H1 (cell line): Measurements from ENCODE around the gene RARA. TPM values are rescaled to one million over a fixed set of nuclear protein-coding genes. Genes with fewer than 3 reads are reported as not detected.
A peak's percentile ranks its signal among the peaks of the same experiment; 100 is the strongest.

Source experiments
- CTCF ChIA-PET: fragments of 300-600 bp; sonication (Branson Sonifier 250); formaldehyde crosslinking; loops from one replicate; lab custom pipeline; 2021; ENCODE audit not compliant: partially characterized antibody; lab: Charles Lee
- POLR2A ChIA-PET: fragments of 300-600 bp; sonication (Branson Sonifier 250); formaldehyde crosslinking; loops from one replicate; lab custom pipeline; 2021; ENCODE audit warnings: inconsistent platforms; ENCODE audit not compliant: partially characterized antibody; lab: Charles Lee
- DNase-seq, 2 experiments: peaks; one replicate each; pipeline versions ENCODE4 v3.0.0 to v3.0.0-alpha.2; 2010 to 2022; ENCODE audit warnings: low spot score in 2 of 2, low read depth in 1 of 2, mixed read lengths in 1 of 2
- FAIRE-seq: peaks from 2 replicates; lab custom pipeline; 2011; peaks lifted over from hg19 to GRCh38; lab: Jason Lieb, UNC
- H2AFZ ChIP-seq: 2 replicates; pipeline ENCODE4 v1.8.1; 2012; ENCODE audit warnings: low read length, inconsistent platforms
- H2AK5ac ChIP-seq: 2 replicates; pipeline ENCODE4 v1.6.1; 2013; ENCODE audit warnings: low read depth, low read length
- H2BK120ac ChIP-seq: replicated peaks from 2 replicates; pipeline ENCODE3; 2013; ENCODE audit warnings: low read depth, low read length, inconsistent platforms
- H2BK12ac ChIP-seq: 2 replicates; pipeline ENCODE4 v1.6.1; 2013; ENCODE audit warnings: low read depth, low read length
- H2BK15ac ChIP-seq: 2 replicates; pipeline ENCODE4 v1.6.1; 2013; ENCODE audit warnings: low read length
- H2BK20ac ChIP-seq: 2 replicates; pipeline ENCODE4 v1.6.1; 2013; ENCODE audit warnings: low read length
- H2BK5ac ChIP-seq: 2 replicates; pipeline ENCODE4 v1.6.1; 2013; ENCODE audit warnings: low read depth, low read length
- H3K14ac ChIP-seq: 2 replicates; pipeline ENCODE4 v1.6.1; 2013; ENCODE audit warnings: inconsistent platforms; ENCODE audit not compliant: insufficient read length
- H3K18ac ChIP-seq: 2 replicates; pipeline ENCODE4 v1.6.1; 2013; ENCODE audit warnings: low read length; ENCODE audit errors: extremely low read depth
- H3K23ac ChIP-seq: 2 replicates; pipeline ENCODE4 v1.6.1; 2013; ENCODE audit warnings: inconsistent platforms; ENCODE audit not compliant: insufficient read length
- H3K23me2 ChIP-seq: 2 replicates; pipeline ENCODE4 v1.6.1; 2013; ENCODE audit warnings: low read depth, low read length
- H3K27ac ChIP-seq: 2 replicates; pipeline ENCODE4 v1.6.1; 2011; ENCODE audit warnings: low read depth, low read length, inconsistent platforms
- H3K27me3 ChIP-seq, 4 experiments: replicated peaks in 1 of 4; 1 replicate in 1 of 4; 2 replicates in 3 of 4; pipeline versions ENCODE4 v1.6.1 to v1.8.1; 2011 to 2013; ENCODE audit warnings: low read length in 3 of 4, mild to moderate bottlenecking in 3 of 4, inconsistent platforms in 2 of 4, mixed read lengths in 2 of 4, moderate library complexity in 1 of 4; ENCODE audit not compliant: control insufficient read depth in 3 of 4, insufficient read depth in 3 of 4; ENCODE audit errors: extremely low read depth in 1 of 4
- H3K36me3 ChIP-seq, 4 experiments: 2 replicates each; pipeline versions ENCODE4 v1.6.1 to v1.8.1; 2011 to 2013; ENCODE audit warnings: mild to moderate bottlenecking in 4 of 4, low read length in 3 of 4, moderate library complexity in 2 of 4, control low read depth in 1 of 4, inconsistent platforms in 1 of 4; ENCODE audit not compliant: insufficient read depth in 4 of 4, control insufficient read depth in 2 of 4
- H3K4ac ChIP-seq: replicated peaks from 2 replicates; pipeline ENCODE3; 2013; ENCODE audit warnings: low read length, low read depth, mixed read lengths, inconsistent platforms; ENCODE audit not compliant: insufficient read length
- H3K4me1 ChIP-seq, 4 experiments: replicated peaks in 1 of 4; 1 replicate in 1 of 4; 2 replicates in 3 of 4; pipeline versions ENCODE4 v1.6.1 to v1.8.1; 2011 to 2013; ENCODE audit warnings: low read length in 3 of 4, inconsistent platforms in 2 of 4, mixed read lengths in 1 of 4; ENCODE audit not compliant: insufficient read depth in 4 of 4, control insufficient read depth in 3 of 4
- H3K4me2 ChIP-seq, 2 experiments: 2 replicates each; pipeline versions ENCODE4 v1.6.1 to v1.8.1; 2011 to 2013; ENCODE audit warnings: low read depth in 2 of 2, low read length in 2 of 2, control low read depth in 1 of 2, inconsistent platforms in 1 of 2, mild to moderate bottlenecking in 1 of 2; ENCODE audit not compliant: insufficient read depth in 1 of 2
- H3K4me3 ChIP-seq, 4 experiments: fragments of 200-600, 300-600 bp in 1 of 4; sonication (generic), shearing (Covaris generic), sonication (Bioruptor Twin) in 1 of 4; 2 replicates each; pipeline versions ENCODE4 v1.5.1 to v1.8.1; 2011 to 2016; ENCODE audit warnings: low read length in 4 of 4, low read depth in 3 of 4, control low read depth in 2 of 4, inconsistent platforms in 2 of 4, mild to moderate bottlenecking in 2 of 4, mixed read lengths in 1 of 4, moderate library complexity in 1 of 4; ENCODE audit not compliant: insufficient read depth in 2 of 4; ENCODE audit errors: extremely low read depth in 1 of 4
- H3K56ac ChIP-seq: replicated peaks from 2 replicates; pipeline ENCODE3; 2013; ENCODE audit warnings: low read depth, mild to moderate bottlenecking, mixed read lengths, low read length, inconsistent platforms; ENCODE audit not compliant: insufficient read length
- H3K79me1 ChIP-seq: 2 replicates; pipeline ENCODE4 v1.6.1; 2013; ENCODE audit warnings: low read depth, low read length, control low read depth
- H3K79me2 ChIP-seq, 2 experiments: 2 replicates each; pipeline versions ENCODE4 v1.6.1 to v1.8.1; 2012 to 2013; ENCODE audit warnings: low read length in 2 of 2, mild to moderate bottlenecking in 2 of 2, inconsistent platforms in 1 of 2; ENCODE audit not compliant: insufficient read depth in 2 of 2, control insufficient read depth in 1 of 2
- H3K9ac ChIP-seq, 4 experiments: replicated peaks in 1 of 4; 1 replicate in 1 of 4; 2 replicates in 3 of 4; pipeline versions ENCODE4 v1.6.1 to v1.8.1; 2011 to 2013; ENCODE audit warnings: low read depth in 3 of 4, low read length in 3 of 4, control low read depth in 2 of 4, mild to moderate bottlenecking in 2 of 4, moderate library complexity in 2 of 4, inconsistent platforms in 1 of 4; ENCODE audit errors: extremely low read depth in 1 of 4
- H3K9me3 ChIP-seq, 2 experiments: 2 replicates each; pipeline versions ENCODE4 v1.6.1 to v1.8.1; 2012 to 2013; ENCODE audit warnings: mild to moderate bottlenecking in 2 of 2, moderate library complexity in 2 of 2, control low read depth in 1 of 2, inconsistent platforms in 1 of 2, low read depth in 1 of 2, low read length in 1 of 2, mixed read lengths in 1 of 2; ENCODE audit not compliant: insufficient read depth in 2 of 2
- H4K20me1 ChIP-seq, 2 experiments: replicated peaks in 1 of 2; 2 replicates each; pipeline versions ENCODE3 to v1.8.1; 2011 to 2013; ENCODE audit warnings: inconsistent platforms in 2 of 2, low read length in 2 of 2, mild to moderate bottlenecking in 1 of 2; ENCODE audit not compliant: insufficient read depth in 2 of 2, control insufficient read depth in 1 of 2
- H4K5ac ChIP-seq: 2 replicates; pipeline ENCODE4 v1.6.1; 2013; ENCODE audit warnings: low read length, low read depth, mixed read lengths, inconsistent platforms; ENCODE audit not compliant: insufficient read length
- H4K8ac ChIP-seq: 2 replicates; pipeline ENCODE4 v1.8.0; 2013; ENCODE audit warnings: mild to moderate bottlenecking, moderate library complexity, low read length, inconsistent platforms; ENCODE audit not compliant: insufficient read depth; ENCODE audit errors: extremely low read depth
- H4K91ac ChIP-seq: replicated peaks from 2 replicates; pipeline ENCODE3; 2013; ENCODE audit warnings: low read length, mixed read lengths, inconsistent platforms; ENCODE audit not compliant: insufficient read length
- ATF2 ChIP-seq: IDR thresholded peaks from 2 replicates; pipeline ENCODE4 v1.6.1; 2012; ENCODE audit warnings: low read length, inconsistent platforms
- CEBPB ChIP-seq: IDR thresholded peaks from 2 replicates; pipeline ENCODE4 v1.6.1; 2012; ENCODE audit warnings: low read depth, low read length
- KDM4A ChIP-seq: IDR thresholded peaks from one replicate; pipeline ENCODE4 v1.7.1; 2012; ENCODE audit warnings: low read depth, mild to moderate bottlenecking, moderate library complexity, low read length, inconsistent platforms; ENCODE audit not compliant: severe bottlenecking
- MAX ChIP-seq: IDR thresholded peaks from 2 replicates; pipeline ENCODE4 v1.6.1; 2012; ENCODE audit warnings: inconsistent platforms
- NRF1 ChIP-seq: IDR thresholded peaks from 2 replicates; pipeline ENCODE4 v1.6.1; 2011; ENCODE audit warnings: mild to moderate bottlenecking, low read depth, low read length, improper control_type of control experiment
- SAP30 ChIP-seq: fragments of 300-600 bp; sonication (generic); IDR thresholded peaks from 2 replicates; pipeline ENCODE4 v1.7.1; 2012; ENCODE audit warnings: low read length, moderate library complexity, mild to moderate bottlenecking, inconsistent platforms; ENCODE audit not compliant: insufficient read depth, insufficient replicate concordance
- SP1 ChIP-seq: IDR thresholded peaks from 2 replicates; pipeline ENCODE4 v1.6.1; 2011; ENCODE audit warnings: low read depth, low read length
- TAF7 ChIP-seq: optimal IDR thresholded peaks from 2 replicates; pipeline ENCODE3; 2011; ENCODE audit warnings: low read depth, mild to moderate bottlenecking, inconsistent platforms, low read length, moderate library complexity, borderline replicate concordance
- TBP ChIP-seq: IDR thresholded peaks from 2 replicates; pipeline ENCODE4 v1.6.1; 2011; ENCODE audit warnings: low read depth, low read length, improper control_type of control experiment
- ZNF274 ChIP-seq: IDR thresholded peaks from 2 replicates; pipeline ENCODE4 v1.7.0; 2012; ENCODE audit warnings: low read length, borderline replicate concordance; ENCODE audit errors: extremely low read depth
- WGBS, 2 experiments: shearing (Covaris generic) in 1 of 2; methylation state at CpG; one replicate each; pipeline versions ENCODE4 v1.1.6 to v1.1.7; 2013 to 2015; ENCODE audit warnings: low lambda C conversion rate in 2 of 2, mixed read lengths in 2 of 2, inconsistent platforms in 1 of 2, low coverage in 1 of 2, missing lambda C conversion rate in 1 of 2; ENCODE audit not compliant: insufficient replicate concordance in 2 of 2, insufficient coverage in 1 of 2, insufficient read length in 1 of 2; ENCODE audit errors: extremely low coverage in 1 of 2, missing lambda C conversion rate in 1 of 2; 5-methylcytosine and 5-hydroxymethylcytosine counted together
- polyA plus RNA-seq, 7 experiments: library from polyadenylated mRNA; depleted of rRNA in 3 of 7; stranded (reverse) in 5 of 7; unstranded in 2 of 7; fragments of >200 nt in 5 of 7; fragments of 200-250 nt in 2 of 7; gene quantifications; 1 replicate in 5 of 7; 2 replicates in 1 of 7; 4 replicates in 1 of 7; pipeline versions ENCODE4 v1.2.1 to v1.2.3, GENCODE V29; 2011 to 2013; ENCODE audit warnings: missing spikeins in 2 of 7, mixed read lengths in 2 of 7
- total RNA-seq: library from RNA; stranded (reverse); fragmentation: NEBNext Ultra II Directional; extraction: Animal tissue kit (Norgen Biotek cat#: 25700); gene quantifications from 2 replicates; pipeline ENCODE4 v1.2.1, GENCODE V29; 2021

Gene RARA
- total and polyA plus RNA-seq, 2 of the 8 experiments (the other 6 are each of a cell fraction or from before 2014, with no cell fraction given): 4.4 to 16.5 TPM

- H4K5ac ChIP-seq: no peak overlapping the region
- no peak overlapping the region for H3K4me3 ChIP-seq
- POLR2A ChIA-PET: interaction anchor here (1.1 to 30.6 kb wide), 2 partner anchors 26 to 218 kb away, joined by 3 to 540 read pairs; partner anchors contain the start of genes CDC6 and RARA
Observed at GRCh38 chr17:40321961-40322357, 13.0 kb downstream of the RARA start.

More at GRCh38 chr17:40321961-40322357, 13.0 kb downstream of the RARA start:
- Histone ChIP-seq H3K4ac (no peak overlapping the region), H3K36me3 (no peaks in the 10 kb centered on the region), H3K23me2 (peaks cover 15% of the 10 kb centered on the region), H3K4me2 (no peak overlapping the region), H3K27ac (no peak overlapping the region), H2AK5ac (peak overlapping the region; percentile 26; the same call in 1 of the 2 replicates), H3K4me1 (peaks cover 0 to 23% (median 18%) of the 10 kb centered on the region in 4 experiments; a peak in 6 of 7 replicates), H3K9me3 (no peaks in the 10 kb centered on the region), H3K18ac (peak overlapping the region; percentile 48; the same call in 1 of the 2 replicates), H4K8ac (peak overlapping the region; percentile 26; the same call in 1 of the 2 replicates), H3K9ac (no peak overlapping the region), H2BK15ac (0 out of 2 replicates have a peak overlapping the region, but pooled peaks have one; percentile 40), H3K14ac (no peak overlapping the region), H2BK5ac (peak overlapping the region; percentile 24; the same call in 1 of the 2 replicates), H4K20me1 (peaks cover 20 to 31% of the 10 kb centered on the region in 2 experiments), H3K27me3 (peaks cover 0 to 18% (median 9%) of the 10 kb centered on the region in 4 experiments; a peak in 5 of 7 replicates), H2BK20ac (no peak overlapping the region), H3K56ac (no peak overlapping the region), H2BK120ac (no peak overlapping the region), H3K79me2 (peaks cover 0 to 20% of the 10 kb centered on the region in 2 experiments; a peak in 2 of 4 replicates), H2BK12ac (no peak overlapping the region), H2AFZ (no peak overlapping the region), H4K91ac (no peak overlapping the region), H3K79me1 (peaks cover 17% of the 10 kb centered on the region), H3K23ac (no peak overlapping the region)
- TF ChIP-seq CEBPB (no peak), NRF1 (no peak), ZNF274 (no peak), TAF7 (no peak), SP1 (no peak), TBP (no peak), MAX (no peak), ATF2 (no peak), KDM4A (no peak), SAP30 (no peak)
- CTCF ChIA-PET: interaction anchor here (0.5 to 39.2 kb wide), 5 partner anchors 12 to 592 kb away, joined by 3 to 1198 read pairs (median 6); partner anchors contain the start of genes GJD3 and RARA
- 75% methylated on average over 3 of the region's 4 CpGs; no CpG with 5 or more reads in 1 of the 2 experiments for WGBS, 2 experiments
- no peak for FAIRE-seq
- no peak for DNase-seq
